SK-N-SH (cell line): ENCODE data around the gene NME5. TPM values are rescaled to one million over a fixed set of nuclear protein-coding genes. Genes with fewer than 3 reads are reported as not detected.

Source experiments
- CTCF ChIA-PET: fragments of 300-600, 350-600 bp; formaldehyde crosslinking; extraction: SDS; loops from one replicate; lab custom pipeline; 2021; lab: Yijun Ruan, JAX
- POLR2A ChIA-PET: fragments of 350-600 bp; sonication (Branson Sonifier 250); formaldehyde crosslinking; extraction: SDS; loops from one replicate; lab custom pipeline; 2020; ENCODE audit warnings: antibody characterized with exemption, inconsistent platforms; lab: Yijun Ruan, JAX
- DNase-seq: peaks from one replicate; pipeline ENCODE4 v3.0.0; 2012
- H2AFZ ChIP-seq: fragments of 200-600 bp; sonication (generic); 2 replicates; pipeline ENCODE4 v1.8.1; 2016; ENCODE audit warnings: antibody characterized with exemption, mild to moderate bottlenecking, low read depth
- H3F3A ChIP-seq: fragments of 200-600 bp; sonication (generic); replicated peaks from 2 replicates; pipeline ENCODE3; 2016; ENCODE audit warnings: antibody characterized with exemption, mild to moderate bottlenecking; ENCODE audit not compliant: insufficient read depth
- H3K27ac ChIP-seq, 2 experiments: fragments of 200-500 bp in 1 of 2; fragments of 200-600 bp in 1 of 2; sonication (Bioruptor generic) in 1 of 2; sonication (generic), shearing (Covaris generic) in 1 of 2; 2 replicates each; pipeline versions ENCODE4 v1.5.1 to v1.6.1; 2014 to 2016; ENCODE audit warnings: low read depth in 2 of 2, inconsistent platforms in 1 of 2, low read length in 1 of 2, mild to moderate bottlenecking in 1 of 2, mixed read lengths in 1 of 2
- H3K27me3 ChIP-seq: fragments of 200-600 bp; sonication (generic), shearing (Covaris generic); 2 replicates; pipeline ENCODE4 v1.6.1; 2016; ENCODE audit warnings: mixed run types; ENCODE audit not compliant: insufficient read depth
- H3K36me3 ChIP-seq, 2 experiments: fragments of 200-500 bp in 1 of 2; fragments of 200-600 bp in 1 of 2; sonication (Bioruptor generic) in 1 of 2; sonication (generic) in 1 of 2; replicated peaks in 1 of 2; 2 replicates each; pipeline versions ENCODE3 to v1.5.1; 2014 to 2016; ENCODE audit warnings: low read length in 1 of 2, mild to moderate bottlenecking in 1 of 2; ENCODE audit not compliant: insufficient read depth in 2 of 2, control insufficient read depth in 1 of 2
- H3K4me1 ChIP-seq, 2 experiments: fragments of 200-500 bp in 1 of 2; fragments of 200-600 bp in 1 of 2; sonication (Bioruptor generic) in 1 of 2; sonication (generic), shearing (Covaris generic) in 1 of 2; 2 replicates each; pipeline versions ENCODE4 v1.5.1 to v1.6.1; 2014 to 2016; ENCODE audit warnings: low read depth in 1 of 2, low read length in 1 of 2, mixed run types in 1 of 2; ENCODE audit not compliant: insufficient read depth in 2 of 2, control insufficient read depth in 1 of 2
- H3K4me2 ChIP-seq: fragments of 200-600 bp; sonication (generic), shearing (Covaris generic); 2 replicates; pipeline ENCODE4 v1.6.1; 2017; ENCODE audit warnings: mixed run types
- H3K4me3 ChIP-seq, 2 experiments: fragments of 200-500 bp in 1 of 2; fragments of 200-600 bp in 1 of 2; sonication (Bioruptor generic) in 1 of 2; sonication (generic), shearing (Covaris generic) in 1 of 2; 2 replicates each; pipeline versions ENCODE4 v1.5.1 to v1.8.1; 2014 to 2016; ENCODE audit warnings: low read depth in 2 of 2, inconsistent platforms in 1 of 2, low read length in 1 of 2, mild to moderate bottlenecking in 1 of 2, mixed read lengths in 1 of 2, moderate library complexity in 1 of 2
- H3K79me2 ChIP-seq: fragments of 200-600 bp; sonication (generic); 2 replicates; pipeline ENCODE4 v1.8.1; 2017; ENCODE audit warnings: mild to moderate bottlenecking; ENCODE audit not compliant: insufficient read depth
- H3K9ac ChIP-seq: fragments of 200-600 bp; sonication (generic); 2 replicates; pipeline ENCODE4 v1.6.1; 2017; ENCODE audit warnings: mixed run types
- H3K9me2 ChIP-seq: fragments of 200-600 bp; sonication (generic); 2 replicates; pipeline ENCODE4 v1.6.1; 2017; ENCODE audit warnings: mixed run types
- H3K9me3 ChIP-seq: fragments of 200-600 bp; sonication (generic); 2 replicates; pipeline ENCODE4 v1.6.1; 2017; ENCODE audit warnings: mixed run types, mild to moderate bottlenecking, moderate library complexity
- H4K20me1 ChIP-seq: fragments of 200-600 bp; sonication (generic); 2 replicates; pipeline ENCODE4 v1.6.1; 2017; ENCODE audit warnings: mild to moderate bottlenecking, mixed run types; ENCODE audit not compliant: insufficient read depth
- CHD2 ChIP-seq: fragments of 150-350 bp; IDR thresholded peaks from 2 replicates; pipeline ENCODE4 v1.6.1; 2018; ENCODE audit warnings: low read length; ENCODE audit not compliant: partially characterized antibody
- ELF1 ChIP-seq: IDR thresholded peaks from 2 replicates; pipeline ENCODE4 v1.4.0; 2012
- FOSL2 ChIP-seq: IDR thresholded peaks from 2 replicates; pipeline ENCODE4 v1.4.0; 2012; ENCODE audit warnings: low read depth, mild to moderate bottlenecking, moderate library complexity, borderline replicate concordance
- FOXJ3 ChIP-seq: sonication (generic); formaldehyde crosslinking; IDR thresholded peaks from 2 replicates; pipeline ENCODE4 v1.5.1; 2020; ENCODE audit warnings: mild to moderate bottlenecking, missing genetic modification reagents
- FOXM1 ChIP-seq: IDR thresholded peaks from 2 replicates; pipeline ENCODE4 v1.4.0; 2012; ENCODE audit warnings: low read depth, mild to moderate bottlenecking
- GABPA ChIP-seq: IDR thresholded peaks from 2 replicates; pipeline ENCODE4 v1.4.0; 2012; ENCODE audit warnings: low read depth, mild to moderate bottlenecking
- GATA2 ChIP-seq: sonication (generic); formaldehyde crosslinking; IDR thresholded peaks from 2 replicates; pipeline ENCODE4 v1.5.0; 2020; ENCODE audit warnings: mild to moderate bottlenecking, missing genetic modification reagents
- MXI1 ChIP-seq: IDR thresholded peaks from 2 replicates; pipeline ENCODE4 v1.6.1; 2012; ENCODE audit warnings: mild to moderate bottlenecking, low read depth, low read length, improper control_type of control experiment
- NFIC ChIP-seq: IDR thresholded peaks from 2 replicates; pipeline ENCODE4 v1.4.0; 2012; ENCODE audit warnings: borderline replicate concordance
- NRF1 ChIP-seq: IDR thresholded peaks from 2 replicates; pipeline ENCODE4 v1.6.1; 2012; ENCODE audit warnings: low read depth, mild to moderate bottlenecking, low read length
- POLR2AphosphoS5 ChIP-seq: IDR thresholded peaks from 2 replicates; pipeline ENCODE4 v1.6.1; 2012; ENCODE audit warnings: low read depth, low read length
- SMC3 ChIP-seq: IDR thresholded peaks from 2 replicates; pipeline ENCODE4 v1.6.1; 2012; ENCODE audit warnings: low read depth, low read length, improper control_type of control experiment
- TAF1 ChIP-seq: IDR thresholded peaks from 2 replicates; pipeline ENCODE4 v1.6.1; 2012; ENCODE audit warnings: low read depth, mild to moderate bottlenecking, low read length, moderate library complexity, borderline replicate concordance
- TCF12 ChIP-seq: IDR thresholded peaks from 2 replicates; pipeline ENCODE4 v1.4.0; 2012
- YY1 ChIP-seq: IDR thresholded peaks from 2 replicates; pipeline ENCODE4 v1.4.0; 2012; ENCODE audit warnings: low read depth, mild to moderate bottlenecking
- ZBTB33 ChIP-seq: IDR thresholded peaks from 2 replicates; pipeline ENCODE4 v1.4.0; 2012; ENCODE audit warnings: low read depth, borderline replicate concordance
- WGBS: methylation state at CpG from one replicate; pipeline ENCODE4 v1.1.6; 2017; ENCODE audit warnings: low lambda C conversion rate; 5-methylcytosine and 5-hydroxymethylcytosine counted together
- polyA plus RNA-seq, 3 experiments: library from polyadenylated mRNA; depleted of rRNA; stranded (reverse); fragments of >200 nt; gene quantifications; 2 replicates each; pipeline ENCODE4 v1.2.3, GENCODE V29; 2012
- TF ChIP-seq, protein P1 (sequence below): IDR thresholded peaks from 2 replicates; pipeline ENCODE4; 2012
- TF ChIP-seq, protein P2 (sequence below): IDR thresholded peaks from 2 replicates; pipeline ENCODE4 v1.4.0; 2012; ENCODE audit warnings: low read depth, borderline replicate concordance
- TF ChIP-seq, protein P3 (sequence below): fragments of 150-350 bp; IDR thresholded peaks from 2 replicates; pipeline ENCODE4 v1.6.1; 2017; ENCODE audit warnings: antibody characterized with exemption, low read length, low read depth, borderline replicate concordance

The NME5 gene
- polyA plus RNA-seq, 1 of the 3 experiments (the other 2 are of a cell fraction) = 3.7 TPM

GRCh38 chr5:138179277-138179857, 40.1 kb upstream of the NME5 start:
- H3K36me3 ChIP-seq = peaks cover 32 to 34% of the 10 kb centered on the region in 2 experiments
- H3K4me2 ChIP-seq = peak overlapping the region; percentile 95
- 3% methylated on average over 23 of the region's 23 CpGs for WGBS
- TF ChIP-seq, protein P1, sequence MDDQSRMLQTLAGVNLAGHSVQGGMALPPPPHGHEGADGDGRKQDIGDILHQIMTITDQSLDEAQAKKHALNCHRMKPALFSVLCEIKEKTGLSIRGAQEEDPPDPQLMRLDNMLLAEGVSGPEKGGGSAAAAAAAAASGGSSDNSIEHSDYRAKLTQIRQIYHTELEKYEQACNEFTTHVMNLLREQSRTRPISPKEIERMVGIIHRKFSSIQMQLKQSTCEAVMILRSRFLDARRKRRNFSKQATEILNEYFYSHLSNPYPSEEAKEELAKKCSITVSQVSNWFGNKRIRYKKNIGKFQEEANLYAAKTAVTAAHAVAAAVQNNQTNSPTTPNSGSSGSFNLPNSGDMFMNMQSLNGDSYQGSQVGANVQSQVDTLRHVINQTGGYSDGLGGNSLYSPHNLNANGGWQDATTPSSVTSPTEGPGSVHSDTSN = no peak
- TF ChIP-seq ELF1 (no peak), FOXJ3 (no peak)
- peaks cover 0 to 13% of the 10 kb centered on the region in 2 experiments; a peak in 2 of 4 replicates for H3K4me1 ChIP-seq
- H3K9ac ChIP-seq = peak overlapping the region; percentile 78
- peak overlapping the region; percentile 81 to 90 for H3K4me3 ChIP-seq
- H2AFZ ChIP-seq = peak overlapping the region; percentile 94
- peaks cover 9% of the 10 kb centered on the region for H3F3A ChIP-seq
- peaks cover 70% of the 10 kb centered on the region for H3K79me2 ChIP-seq
- H4K20me1 ChIP-seq = peaks cover 6% of the 10 kb centered on the region; the same call in 1 of the 2 replicates
- CTCF ChIA-PET = interaction anchor here (0.6 to 2.6 kb wide), 28 partner anchors 9 to 347 kb away, joined by 3 to 13 read pairs (median 4); partner anchors contain the start of genes CDC23, GFRA3, KDM3B and REEP2
- no peaks in the 10 kb centered on the region for H3K9me2 ChIP-seq
- peak; percentile 11 for DNase-seq
- peak overlapping the region; percentile 24 to 86; a peak in 2 of 4 replicates for H3K27ac ChIP-seq
- H3K9me3 ChIP-seq = no peaks in the 10 kb centered on the region
- POLR2A ChIA-PET = interaction anchor here (1.2 kb wide), 1 partner anchor 62 kb away, joined by 3 read pairs; no protein-coding TSS in a partner anchor
- H3K27me3 ChIP-seq = no peaks in the 10 kb centered on the region

GRCh38 chr5:138178516-138179276, 39.5 kb upstream of the NME5 start, which contains the start of the genes BRD8 and KIF20A:
BRD8 (minus strand) TSS chr5:138178630; CDS start chr5:138178614, 16 bp downstream.
KIF20A (plus strand) TSS chr5:138179112; CDS start chr5:138179681, 569 bp downstream.
- peak within 1 kb of the TSS; percentile 94 for H3K9ac ChIP-seq
- no peaks in the 10 kb centered on the region for H3K9me3 ChIP-seq
- H2AFZ ChIP-seq = peak within 1 kb of the TSS; percentile 94
- H3K4me3 ChIP-seq = peak within 1 kb of the TSS; percentile 81 to 90
- DNase-seq = peak; percentile 87
- peaks cover 77% of the 10 kb centered on the region for H3K79me2 ChIP-seq
- no peaks in the 10 kb centered on the region for H3K9me2 ChIP-seq
- WGBS = under 1% methylated on average over 29 of the region's 41 CpGs
- peak within 1 kb of the TSS; percentile 95 for H3K4me2 ChIP-seq
- ChIA-PET CTCF (interaction anchor here (0.9 to 2.6 kb wide), 19 partner anchors 9 to 348 kb away, joined by 3 to 13 read pairs (median 5); partner anchors contain the start of genes GFRA3 and KDM3B), POLR2A (interaction anchor here (0.8 to 1.2 kb wide), 3 partner anchors 63 to 174 kb away, joined by 3 to 4 read pairs (median 3); partner anchors contain the start of gene KDM3B)
- H3K36me3 ChIP-seq = peaks cover 26 to 40% of the 10 kb centered on the region in 2 experiments
- peaks cover 9% of the 10 kb centered on the region for H3F3A ChIP-seq
- peaks cover 6% of the 10 kb centered on the region; the same call in 1 of the 2 replicates for H4K20me1 ChIP-seq
- H3K27me3 ChIP-seq = no peaks in the 10 kb centered on the region
- H3K4me1 ChIP-seq = peaks cover 0 to 13% of the 10 kb centered on the region in 2 experiments; a peak in 2 of 4 replicates
- peak within 1 kb of the TSS; percentile 86 to 97 for H3K27ac ChIP-seq
- TF ChIP-seq, protein P1 = 0 out of 2 replicates have a peak, but pooled peaks have one; percentile 3
- TF ChIP-seq, protein P2, sequence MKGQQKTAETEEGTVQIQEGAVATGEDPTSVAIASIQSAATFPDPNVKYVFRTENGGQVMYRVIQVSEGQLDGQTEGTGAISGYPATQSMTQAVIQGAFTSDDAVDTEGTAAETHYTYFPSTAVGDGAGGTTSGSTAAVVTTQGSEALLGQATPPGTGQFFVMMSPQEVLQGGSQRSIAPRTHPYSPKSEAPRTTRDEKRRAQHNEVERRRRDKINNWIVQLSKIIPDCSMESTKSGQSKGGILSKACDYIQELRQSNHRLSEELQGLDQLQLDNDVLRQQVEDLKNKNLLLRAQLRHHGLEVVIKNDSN = no peak
- TF ChIP-seq GABPA (peak; percentile 86), ELF1 (no peak), POLR2AphosphoS5 (peak; percentile 98), NRF1 (no peak), ZBTB33 (no peak), NFIC (no peak), TCF12 (peak; percentile 15; the same call in 1 of the 2 replicates), TAF1 (peak; percentile 95), YY1 (peak; percentile 95), SMC3 (no peak), FOXM1 (peak; percentile 99), GATA2 (CRISPR knock-in tag) (no peak), FOSL2 (no peak), CHD2 (peak; percentile 68), MXI1 (peak; percentile 100)
- TF ChIP-seq, protein P3, sequence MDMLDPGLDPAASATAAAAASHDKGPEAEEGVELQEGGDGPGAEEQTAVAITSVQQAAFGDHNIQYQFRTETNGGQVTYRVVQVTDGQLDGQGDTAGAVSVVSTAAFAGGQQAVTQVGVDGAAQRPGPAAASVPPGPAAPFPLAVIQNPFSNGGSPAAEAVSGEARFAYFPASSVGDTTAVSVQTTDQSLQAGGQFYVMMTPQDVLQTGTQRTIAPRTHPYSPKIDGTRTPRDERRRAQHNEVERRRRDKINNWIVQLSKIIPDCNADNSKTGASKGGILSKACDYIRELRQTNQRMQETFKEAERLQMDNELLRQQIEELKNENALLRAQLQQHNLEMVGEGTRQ = no peak
